ENCODE data around the gene CNTNAP5.
A peak's percentile ranks its signal among the peaks of the same experiment; 100 is the strongest.

The CNTNAP5 gene

DNA sequence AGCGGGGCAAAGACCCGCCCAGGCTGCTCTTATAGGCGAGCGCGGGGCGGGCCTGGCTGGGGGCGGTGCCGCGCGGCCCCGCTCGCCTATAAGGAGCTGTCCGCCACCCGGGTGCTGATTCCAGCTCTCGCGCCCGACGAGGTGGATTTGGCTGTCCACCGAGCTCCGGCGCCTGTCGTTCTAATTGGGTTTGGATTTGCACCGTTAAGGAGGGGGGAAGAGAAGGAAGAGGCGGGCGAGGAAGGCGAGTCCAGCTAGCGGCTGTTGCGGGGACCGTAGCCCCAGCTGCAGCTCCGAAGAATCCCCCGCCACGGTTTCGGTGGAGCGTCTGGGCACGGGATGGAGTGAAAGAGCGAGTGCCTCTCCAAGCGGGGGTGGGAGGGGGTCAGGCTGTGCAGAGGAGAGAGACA, at the start of gene CNTNAP5:
CNTNAP5 (plus strand) TSS at position 117 of the 410 bp plus-strand sequence. CDS start 364 bp downstream, outside the sequence.
- no peak for DNase-seq

DNA sequence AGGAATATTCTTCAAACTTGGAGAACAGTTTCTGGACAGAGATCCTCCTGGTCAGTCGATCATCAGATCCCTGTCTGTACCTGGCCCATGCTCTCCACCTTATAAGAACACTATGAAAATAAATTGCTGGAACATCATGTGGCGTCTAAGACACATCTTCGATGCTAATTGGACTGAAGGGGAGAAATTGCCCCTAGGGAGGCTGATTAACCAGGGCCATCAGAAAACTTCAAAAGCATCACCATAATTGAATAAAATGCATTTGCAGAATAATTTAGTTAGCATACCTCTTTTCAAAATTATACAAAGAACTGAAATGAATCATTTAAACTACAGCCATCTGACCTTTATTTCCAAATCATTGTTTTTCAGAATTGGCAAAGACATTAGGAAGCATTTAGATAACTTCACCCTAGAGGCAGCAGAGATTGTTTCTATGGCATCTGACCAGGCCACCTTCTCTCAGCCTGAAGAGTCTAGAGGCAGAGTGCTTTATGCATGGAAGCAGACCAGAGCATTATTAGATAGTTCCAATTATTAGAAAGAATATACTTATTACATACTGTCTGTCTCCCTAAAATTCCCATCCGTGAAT, 48.9 kb upstream of the CNTNAP5 start:
- no peak for DNase-seq

- no peak for DNase-seq
Observed at GRCh38 chr2:123993728-123994323, 31.3 kb upstream of the CNTNAP5 start.

DNA sequence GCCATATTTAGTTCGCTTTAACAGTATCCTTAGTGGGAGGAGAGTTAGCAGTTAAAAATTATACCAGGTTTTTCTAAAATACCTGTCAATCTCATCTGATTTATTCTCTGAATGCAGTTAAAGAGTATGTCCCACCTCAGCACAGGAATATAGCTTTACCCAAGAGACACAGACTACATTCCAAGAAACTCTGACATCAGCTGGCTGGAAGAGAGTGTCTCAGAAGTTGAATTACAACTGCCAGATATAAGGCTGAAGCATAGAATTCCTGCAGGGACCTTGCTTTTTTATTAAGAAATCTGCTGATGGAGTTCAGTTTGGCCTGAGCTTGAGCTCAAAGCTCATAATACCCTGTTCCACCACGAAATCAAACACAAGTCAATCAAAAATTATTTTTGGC, 25.4 kb upstream of the CNTNAP5 start:
- DNase-seq, result no peak

GRCh38 chr2:124001696-124002430, 23.2 kb upstream of the CNTNAP5 start:
- DNase-seq, result no peak

GRCh38 chr2:124018890-124019289, 6.2 kb upstream of the CNTNAP5 start:
- DNase-seq, result no peak

- no peak for DNase-seq
Observed at GRCh38 chr2:124024561-124025170, 421 bp upstream of the CNTNAP5 start.

DNA sequence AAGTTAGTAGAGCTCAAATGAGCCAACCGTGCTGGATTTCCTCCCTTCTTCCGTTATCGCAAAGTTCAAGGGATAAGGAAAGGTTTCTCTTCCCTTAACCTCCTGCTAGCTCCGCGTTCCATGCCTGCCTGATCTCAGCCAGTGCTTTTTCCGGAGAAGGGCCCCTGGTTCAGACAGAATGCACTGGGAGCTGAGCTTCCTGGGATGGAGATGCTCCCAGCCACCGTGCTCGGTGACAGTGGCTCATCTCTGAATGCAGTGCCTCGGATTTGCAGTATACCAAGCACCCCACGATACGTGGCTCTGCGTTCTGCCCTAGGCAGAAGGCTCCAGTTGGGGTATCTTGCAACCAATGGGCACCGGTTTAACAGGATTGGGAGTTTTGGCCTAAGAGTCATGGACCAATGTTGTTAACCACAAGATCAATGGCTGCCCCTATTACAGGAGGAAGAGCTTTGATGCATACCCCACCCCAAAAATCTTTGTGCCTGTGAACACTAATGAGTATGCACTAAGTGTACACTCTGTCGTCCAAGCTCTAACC, 876 bp downstream of the CNTNAP5 start:
- DNase-seq, result no peak

DNA sequence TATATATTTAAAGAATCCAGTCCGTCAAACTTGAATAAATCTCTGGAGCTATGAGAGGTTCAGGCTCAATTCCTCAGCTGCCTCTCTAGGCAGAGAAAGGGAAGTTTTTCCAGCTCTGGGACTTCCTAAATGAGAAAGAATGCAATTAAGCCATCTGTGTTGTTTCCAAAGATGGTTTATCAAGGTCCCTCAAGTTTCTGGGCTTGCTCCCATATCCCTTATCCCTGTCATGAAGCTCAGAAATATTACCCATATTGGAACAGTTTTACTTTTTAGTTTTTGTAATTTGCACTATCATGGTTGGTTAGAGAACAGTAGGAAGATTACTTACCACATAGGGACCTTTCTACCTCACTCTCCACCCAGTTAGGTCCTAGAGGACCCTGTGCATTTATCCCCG, 1.4 kb downstream of the CNTNAP5 start:
- no peak for DNase-seq

DNA sequence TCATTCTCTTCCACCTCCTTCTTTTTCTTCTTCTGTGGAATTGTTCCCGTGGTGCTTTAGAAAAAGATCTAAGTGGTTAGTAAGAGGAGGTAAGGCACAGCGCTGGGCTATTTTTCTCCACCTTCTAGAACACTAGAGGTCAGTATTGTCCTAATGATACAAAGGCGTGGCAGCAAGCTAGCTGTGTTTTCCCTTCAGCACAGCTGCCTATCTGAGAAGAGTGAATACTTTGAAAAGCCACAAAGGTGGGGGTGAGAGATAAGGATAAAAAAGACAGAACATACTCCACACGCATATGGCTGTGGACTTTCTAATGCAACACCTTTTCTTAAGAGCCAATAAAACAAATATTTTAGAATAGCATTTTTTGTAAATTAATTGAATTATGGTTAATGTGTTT, 2.1 kb downstream of the CNTNAP5 start:
- peak; percentile 26 for DNase-seq

GRCh38 chr2:124032799-124033198, 7.7 kb downstream of the CNTNAP5 start:
- no peak for DNase-seq

- DNase-seq, result no peak
Observed at GRCh38 chr2:124034265-124034664, 9.2 kb downstream of the CNTNAP5 start.

DNA sequence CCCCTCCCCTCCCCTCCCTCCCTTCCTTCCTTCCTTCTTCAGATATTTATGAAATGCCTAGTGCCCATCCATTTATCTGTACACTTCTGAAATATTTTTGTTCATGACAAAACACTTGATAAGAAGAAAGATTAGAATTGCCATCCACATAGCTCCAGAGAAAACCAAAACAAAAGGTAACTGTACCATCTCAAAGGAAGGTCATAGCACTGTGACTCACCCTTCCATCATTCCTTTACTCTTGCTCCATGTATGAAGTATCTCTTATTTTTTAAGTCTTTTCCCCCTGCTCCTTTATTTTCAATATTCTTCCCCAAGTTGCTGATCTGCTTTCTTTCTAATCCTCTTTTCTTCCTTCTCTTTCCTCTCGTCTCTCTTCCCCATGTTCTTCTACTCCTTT, 9.9 kb downstream of the CNTNAP5 start:
- no peak for DNase-seq

GRCh38 chr2:124039032-124039431, 13.9 kb downstream of the CNTNAP5 start:
- no peak for DNase-seq

DNA sequence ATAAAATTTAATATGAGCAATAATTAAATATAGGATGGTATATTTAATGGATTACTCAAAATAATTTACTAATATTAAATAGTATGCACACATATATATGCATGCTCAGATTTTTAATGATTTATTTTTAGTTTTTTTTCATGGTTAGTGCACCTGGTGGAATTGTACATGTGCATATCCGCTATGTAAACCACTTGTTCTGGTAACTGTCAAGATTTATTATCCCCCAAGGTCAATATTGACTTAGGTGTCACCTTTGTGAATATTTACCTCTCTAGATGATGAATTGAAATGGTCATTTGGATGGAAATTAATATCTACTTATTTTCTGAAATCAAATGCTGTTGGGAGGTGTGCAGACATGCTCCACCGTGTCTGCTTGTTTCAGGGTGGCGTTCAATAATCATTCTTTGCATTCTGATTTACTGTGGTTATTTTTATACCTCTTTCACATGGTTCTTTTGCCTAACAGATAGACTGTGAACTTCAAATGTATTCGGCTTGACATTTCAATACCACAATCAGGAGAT, 14.7 kb downstream of the CNTNAP5 start:
- no peak for DNase-seq

DNA sequence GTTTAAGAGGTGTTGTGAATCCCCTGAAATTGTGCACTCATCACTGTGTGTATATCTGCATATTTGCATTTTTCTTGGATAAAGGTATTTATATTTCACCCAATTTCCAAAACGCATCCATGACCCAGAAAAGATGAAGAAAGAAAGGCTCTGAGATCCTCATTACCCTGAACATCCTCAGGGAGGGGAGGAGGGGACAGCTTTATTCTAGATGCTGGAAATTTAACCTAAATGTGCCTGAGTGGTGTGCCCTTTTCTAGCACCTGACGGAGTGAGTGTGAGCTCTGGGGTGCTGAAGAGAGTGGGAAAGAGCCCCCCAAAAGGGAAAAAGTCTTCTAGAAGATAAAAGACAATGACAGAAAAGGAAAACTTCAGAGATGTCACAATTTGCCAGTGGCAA, 20.8 kb downstream of the CNTNAP5 start:
- DNase-seq, result no peak

- DNase-seq, result no peak
Observed at GRCh38 chr2:124046332-124046731, 21.2 kb downstream of the CNTNAP5 start.

GRCh38 chr2:124048102-124048501, 23.0 kb downstream of the CNTNAP5 start:
- no peak for DNase-seq

DNA sequence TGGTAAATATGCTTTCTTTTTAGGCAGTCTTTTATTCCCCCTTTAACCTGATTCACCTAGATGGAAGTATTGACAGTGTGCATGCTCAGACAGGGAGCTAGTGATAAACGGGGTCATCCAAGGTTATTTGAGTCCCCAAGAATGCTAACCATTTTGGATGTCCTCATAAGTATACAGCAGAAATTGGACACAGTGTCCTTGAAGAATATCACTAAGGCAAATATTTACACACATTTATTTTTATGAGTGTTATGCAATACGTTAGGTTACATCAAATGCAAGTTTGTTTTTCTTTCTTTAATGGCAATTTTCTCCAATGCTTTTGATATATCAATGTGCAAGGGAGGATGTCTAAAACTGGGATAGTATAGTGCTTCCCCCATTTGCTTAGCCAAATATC, 23.6 kb downstream of the CNTNAP5 start:
- DNase-seq, result no peak

DNA sequence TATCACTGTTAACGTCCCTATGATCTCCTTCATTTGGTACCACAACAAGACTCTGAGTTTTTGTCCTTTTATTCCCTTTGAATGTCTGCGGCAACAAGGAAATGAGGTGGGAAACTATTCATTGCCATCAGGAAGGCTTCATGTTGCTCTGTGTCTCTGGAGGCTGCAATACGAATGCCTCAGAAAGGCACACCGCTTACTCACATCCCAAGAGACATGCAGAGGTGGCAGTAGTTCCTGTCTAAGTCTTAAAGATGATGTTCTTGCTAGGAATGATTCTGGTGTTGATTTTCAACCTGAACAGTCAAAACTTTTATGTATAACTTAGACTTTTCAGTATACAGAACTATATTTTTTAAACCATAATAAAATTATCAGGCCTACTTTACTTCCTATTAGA, 24.0 kb downstream of the CNTNAP5 start:
- DNase-seq, result no peak

GRCh38 chr2:124050833-124051497, 25.9 kb downstream of the CNTNAP5 start:
- DNase-seq, result no peak

DNA sequence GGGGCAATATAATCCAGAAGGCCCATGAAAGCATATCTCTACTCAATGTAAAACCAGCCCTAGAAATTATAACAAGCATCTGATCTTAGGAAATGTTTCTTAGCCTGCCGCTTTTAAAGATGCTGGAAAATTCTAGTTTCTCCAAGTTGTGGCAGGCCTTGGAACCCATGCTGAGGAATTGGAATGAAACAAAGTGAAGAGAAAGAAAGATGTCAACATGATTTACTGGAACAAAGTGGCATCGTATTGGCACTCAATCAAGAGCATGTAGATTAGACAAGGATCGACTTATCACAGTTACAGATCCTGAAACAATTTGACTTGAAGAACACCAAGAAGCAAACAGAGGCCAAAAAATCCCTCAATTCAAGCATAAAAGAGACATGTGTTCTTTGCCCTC, 28.7 kb downstream of the CNTNAP5 start:
- no peak for DNase-seq

DNA sequence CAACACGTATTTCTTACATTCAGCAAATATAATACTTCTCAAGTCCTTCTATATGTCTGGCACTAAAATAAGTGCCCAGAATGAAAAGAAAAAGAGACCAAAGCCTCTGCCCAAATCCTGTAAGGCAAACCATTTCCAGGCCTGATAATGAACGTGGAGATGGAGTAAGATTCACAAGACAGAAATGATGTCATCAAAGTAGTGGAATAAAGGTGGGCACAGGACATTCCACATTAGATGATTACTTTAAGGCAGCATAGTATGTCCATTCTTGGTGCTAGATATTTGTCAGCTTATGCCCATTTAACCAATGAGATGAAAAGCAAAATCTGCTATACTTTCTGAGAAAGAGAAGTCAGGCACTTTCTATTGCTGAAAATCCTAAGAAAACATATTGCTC, 38.5 kb downstream of the CNTNAP5 start:
- no peak for DNase-seq

Measured in NCI-H1436 treated with DMSO at 0.1 percent for 48 hours (cell line).